Measurements from ENCODE around the gene PRDM16. TPM values are rescaled to one million over a fixed set of nuclear protein-coding genes. Genes with fewer than 3 reads are reported as not detected.

The PRDM16 gene
- polyA plus RNA-seq, 2 of the 4 experiments (the other 2 are of a cell fraction): 0.03 to 0.35 TPM

DNA sequence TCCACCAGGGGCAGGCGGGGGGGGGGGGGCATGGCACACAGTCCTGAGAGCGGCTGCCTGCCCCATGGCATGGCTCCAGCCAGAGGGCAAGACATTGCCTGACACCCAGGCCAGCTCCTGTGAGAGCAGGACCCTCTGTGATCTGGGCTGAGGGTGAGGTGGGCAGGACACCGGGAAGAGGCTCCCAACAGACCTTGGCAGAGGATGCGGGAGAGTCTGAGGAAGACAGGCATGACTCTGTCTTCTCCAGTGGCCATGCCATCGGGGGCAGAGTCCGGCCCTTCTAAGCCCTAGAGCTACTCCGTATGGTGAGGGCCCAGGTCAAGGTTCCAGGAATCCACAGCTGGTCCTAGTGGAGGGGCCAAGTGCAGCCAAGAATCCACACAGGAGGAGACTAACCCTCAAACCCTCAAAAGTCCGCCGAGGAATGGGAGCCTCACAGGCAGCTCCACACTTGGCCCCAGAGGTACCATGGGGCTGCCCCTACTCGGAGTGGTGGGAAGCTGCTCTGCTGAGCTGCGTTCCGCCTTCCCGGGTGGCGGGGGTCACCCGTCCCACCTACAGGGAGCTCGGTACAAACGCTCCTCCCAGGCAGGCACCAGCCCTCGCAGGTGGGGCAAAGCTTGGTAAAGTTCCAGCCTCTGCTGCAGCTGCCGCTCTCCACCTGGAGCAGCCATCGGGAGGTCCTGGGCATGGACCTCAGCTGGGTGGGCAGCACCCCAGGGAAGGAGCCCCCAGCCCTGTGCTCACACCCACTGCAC, 41.2 kb upstream of the PRDM16 start:
- Histone ChIP-seq H3K4me1 (no peaks in the 10 kb centered on the region), H3K4me2 (no peak overlapping the region), H3K9me3 (no peaks in the 10 kb centered on the region), H3K27ac (no peak overlapping the region), H3K4me3 (no peak overlapping the region)
- DNase-seq (ENCODE audit: low read depth in 1 of 2, low spot score in 1 of 2) (no peak), FAIRE-seq (no peak), ATAC-seq (no peak)
- POLR2A ChIA-PET: no interaction called here
- CTCF ChIA-PET: interaction anchor here (0.6 to 1.6 kb wide), 4 partner anchors 19 to 457 kb away, joined by 3 to 7 read pairs (median 4); no protein-coding TSS in a partner anchor
- WGBS (ENCODE audit: missing lambda C conversion rate): no CpG with 5 or more reads among the region's 20 CpGs
- TF ChIP-seq RARB (CRISPR knock-in tag; IDR thresholded peaks at IDR 0.05) (no peak), GATA3 (IDR thresholded peaks at IDR 0.05; ENCODE audit: borderline replicate concordance) (no peak), EHMT2 (IDR thresholded peaks at IDR 0.05; ENCODE audit: low read depth) (no peak)

DNA sequence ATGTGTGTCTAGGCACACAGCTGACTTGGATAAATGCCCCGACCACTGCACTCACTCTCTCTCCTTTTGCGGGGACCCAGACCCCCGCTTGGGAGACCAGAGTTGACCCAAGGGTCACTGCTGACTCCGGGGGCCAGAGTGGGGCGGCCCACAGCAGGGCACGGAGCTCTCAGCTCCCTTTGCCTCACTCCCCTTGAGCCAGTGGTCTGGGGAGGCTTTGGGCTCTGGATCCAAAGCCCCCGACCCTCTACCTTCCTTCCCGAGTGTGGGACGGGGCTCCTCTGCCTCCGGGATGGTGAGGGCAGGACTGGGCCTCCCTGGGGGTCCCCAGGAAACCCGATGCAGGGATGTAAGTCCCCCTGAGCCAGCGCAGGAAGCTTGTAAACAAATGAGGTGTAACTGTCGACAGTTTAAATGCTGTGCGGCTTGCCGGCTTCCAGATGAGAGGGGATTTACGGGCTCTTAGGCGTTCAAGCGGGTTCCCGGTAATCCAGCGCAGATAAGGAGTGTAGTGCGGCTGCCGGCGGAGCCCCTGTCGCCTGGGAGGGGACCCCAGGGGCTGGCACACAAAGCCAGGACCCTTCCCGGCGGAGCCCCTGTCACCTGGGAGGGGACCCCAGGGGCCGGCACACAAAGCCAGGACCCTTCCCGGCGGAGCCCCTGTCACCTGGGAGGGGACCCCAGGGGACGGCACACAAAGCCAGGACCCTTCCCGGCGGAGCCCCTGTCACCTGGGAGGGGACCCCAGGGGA, 40.3 kb upstream of the PRDM16 start:
- ChIA-PET CTCF (interaction anchor here (1.1 to 1.6 kb wide), 3 partner anchors 20 to 396 kb away, joined by 3 to 7 read pairs (median 4); no protein-coding TSS in a partner anchor), POLR2A (no interaction called here)
- no peak for FAIRE-seq
- H3K4me3 ChIP-seq: no peak overlapping the region
- 11% methylated on average over 7 of the region's 32 CpGs for WGBS (ENCODE audit: missing lambda C conversion rate)
- H3K4me2 ChIP-seq: no peak overlapping the region
- TF ChIP-seq MYC (IDR thresholded peaks at IDR 0.05; ENCODE audit: borderline replicate concordance, low read length): no peak
- TF ChIP-seq MAFK (IDR thresholded peaks at IDR 0.05; ENCODE audit: partially characterized antibody): no peak
- TF ChIP-seq EHF (CRISPR knock-in tag; IDR thresholded peaks at IDR 0.05): no peak
- TF ChIP-seq GATA3 (IDR thresholded peaks at IDR 0.05; ENCODE audit: borderline replicate concordance): no peak
- no peak for TF ChIP-seq JUNB (IDR thresholded peaks at IDR 0.05)
- TF ChIP-seq JUN (IDR thresholded peaks at IDR 0.05): no peak
- TF ChIP-seq REST (IDR thresholded peaks at IDR 0.05): no peak
- no peak for TF ChIP-seq BHLHE40 (IDR thresholded peaks at IDR 0.05; ENCODE audit: low read depth, low read length)
- TF ChIP-seq, protein P1, sequence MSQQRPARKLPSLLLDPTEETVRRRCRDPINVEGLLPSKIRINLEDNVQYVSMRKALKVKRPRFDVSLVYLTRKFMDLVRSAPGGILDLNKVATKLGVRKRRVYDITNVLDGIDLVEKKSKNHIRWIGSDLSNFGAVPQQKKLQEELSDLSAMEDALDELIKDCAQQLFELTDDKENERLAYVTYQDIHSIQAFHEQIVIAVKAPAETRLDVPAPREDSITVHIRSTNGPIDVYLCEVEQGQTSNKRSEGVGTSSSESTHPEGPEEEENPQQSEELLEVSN (IDR thresholded peaks at IDR 0.05; ENCODE audit: borderline replicate concordance, low read depth): no peak
- no peak for TF ChIP-seq SMC3 (IDR thresholded peaks at IDR 0.05)
- no peak for TF ChIP-seq RCOR1 (IDR thresholded peaks at IDR 0.05; ENCODE audit: low read depth, low read length)
- no peak for TF ChIP-seq PBX3 (IDR thresholded peaks at IDR 0.05)
- TF ChIP-seq RNF2 (IDR thresholded peaks at IDR 0.05; ENCODE audit: borderline replicate concordance, low read depth): no peak
- no peak for TF ChIP-seq RARB (CRISPR knock-in tag; IDR thresholded peaks at IDR 0.05)
- TF ChIP-seq CBX2 (IDR thresholded peaks at IDR 0.05; ENCODE audit: borderline replicate concordance, low read depth): no peak
- no peak for ATAC-seq
- no peaks in the 10 kb centered on the region for H3K9me3 ChIP-seq
- H3K27ac ChIP-seq: no peak overlapping the region
- no peaks in the 10 kb centered on the region for H3K4me1 ChIP-seq
- DNase-seq (ENCODE audit: low read depth in 1 of 2, low spot score in 1 of 2): no peak

All from A549 (cell line).